GM19193 (cell line): ENCODE data around the gene COP1.

Experiments
- POLR2A ChIP-seq: IDR thresholded peaks from 4 replicates; pipeline ENCODE4 v1.6.1; 2011; ENCODE audit not compliant: insufficient read depth, insufficient read length; ENCODE audit errors: extremely low read depth

The COP1 gene

DNA sequence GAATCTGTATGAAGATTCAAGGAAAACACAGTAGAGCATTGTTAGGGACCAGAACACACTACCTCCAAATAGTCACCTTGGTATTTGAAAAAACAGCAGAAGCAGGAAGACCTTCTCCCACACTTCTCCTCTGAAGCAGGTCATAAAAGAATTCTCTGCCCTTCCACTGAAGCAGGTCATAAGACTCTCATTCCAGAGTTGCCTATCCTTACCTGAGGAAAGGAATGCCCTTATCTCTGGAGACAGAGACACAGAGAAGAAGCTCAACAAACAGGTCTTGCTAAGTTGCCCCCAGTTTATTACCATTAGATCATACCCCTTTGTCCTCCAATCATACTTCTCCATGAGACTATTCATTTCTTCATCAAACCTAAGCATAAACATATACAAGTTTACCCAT, 237.9 kb downstream of the COP1 start:
- TF ChIP-seq POLR2A, result no peak

DNA sequence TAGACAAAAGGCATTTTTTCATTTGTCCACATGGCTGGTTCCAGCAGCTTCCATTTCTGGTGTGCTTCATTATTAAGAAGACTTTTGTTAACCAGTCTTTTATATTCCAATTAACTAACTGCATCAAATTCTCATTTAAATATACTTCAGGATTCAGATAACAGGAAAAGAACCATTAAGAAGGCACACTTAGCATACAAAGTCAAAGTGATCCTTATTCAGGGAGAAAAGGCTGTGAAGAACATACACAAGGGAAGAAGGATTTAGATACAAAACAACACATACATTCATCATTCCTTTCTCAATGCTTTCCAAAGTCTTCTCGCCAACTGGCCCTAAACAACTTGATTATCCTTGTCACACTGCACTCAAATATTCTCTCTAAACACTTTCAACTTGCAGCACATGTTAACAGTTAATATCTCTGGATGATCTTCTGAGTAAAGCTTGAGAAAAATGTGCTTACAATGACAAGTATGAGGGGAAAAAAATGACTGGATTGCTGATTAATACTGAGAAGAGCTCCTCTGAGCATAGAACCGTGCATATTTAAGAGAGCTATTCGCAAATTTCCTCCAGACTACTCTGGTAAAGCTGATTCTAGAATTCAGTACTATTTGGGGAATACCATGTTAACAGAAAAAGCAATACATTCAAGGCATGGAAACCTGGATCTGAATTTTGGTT, 238.5 kb downstream of the COP1 start:
- TF ChIP-seq POLR2A, result no peak

DNA sequence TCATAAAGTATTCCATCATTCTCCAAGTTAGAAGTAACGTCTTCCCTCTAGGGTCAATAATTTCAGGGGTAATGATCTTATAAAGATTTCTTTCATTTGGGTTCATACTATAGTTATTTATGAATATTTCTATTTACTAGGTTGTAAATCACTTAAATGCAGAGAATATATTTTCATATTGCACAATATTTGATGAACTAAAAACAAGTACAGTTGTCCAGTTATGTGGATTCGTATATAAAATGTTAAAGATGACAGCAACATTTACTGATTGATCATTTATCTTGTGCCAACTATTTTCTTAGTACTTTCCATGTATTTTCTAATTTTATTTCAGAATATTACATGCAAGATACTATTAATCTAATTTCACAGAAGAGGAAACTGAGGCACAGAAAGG, 243.3 kb downstream of the COP1 start:
- no peak for TF ChIP-seq POLR2A

DNA sequence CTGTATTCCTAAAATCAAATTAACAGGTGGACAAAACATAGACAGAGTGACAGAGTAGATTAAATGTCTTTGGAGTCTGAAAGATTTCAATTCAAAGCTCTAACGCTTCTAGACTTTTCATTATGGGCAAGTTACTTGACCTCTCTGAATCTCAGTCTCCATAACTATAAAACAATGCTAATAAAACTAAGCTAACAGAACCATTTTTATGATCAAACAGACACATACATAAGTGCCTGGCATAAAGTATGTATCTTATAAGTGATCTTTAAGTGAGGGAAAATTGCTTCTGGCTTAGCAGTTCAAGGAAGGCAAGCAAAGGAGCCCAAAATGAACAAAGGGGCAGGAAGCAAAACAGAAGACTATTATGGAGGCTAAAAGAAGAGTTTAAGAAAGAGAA, 246.9 kb downstream of the COP1 start:
- no peak for TF ChIP-seq POLR2A

DNA sequence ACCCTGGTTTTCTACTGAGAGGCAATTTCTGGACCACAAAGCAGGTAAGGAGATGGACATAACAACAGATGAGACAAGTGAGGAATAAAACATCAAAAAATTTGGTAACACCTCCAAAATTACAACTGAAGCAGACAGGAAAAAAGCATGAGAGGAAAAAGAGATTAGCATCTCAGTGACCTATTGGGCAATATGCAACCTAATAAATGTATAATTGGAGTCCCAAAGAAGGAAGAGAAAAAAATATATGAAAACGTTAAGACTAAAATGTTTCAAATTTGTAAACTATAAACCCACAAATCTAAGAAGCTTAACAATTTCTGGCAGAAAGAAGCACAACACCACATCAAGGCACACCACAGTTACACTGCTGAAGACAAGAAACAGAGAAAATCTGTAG, 255.5 kb downstream of the COP1 start:
- no peak for TF ChIP-seq POLR2A

DNA sequence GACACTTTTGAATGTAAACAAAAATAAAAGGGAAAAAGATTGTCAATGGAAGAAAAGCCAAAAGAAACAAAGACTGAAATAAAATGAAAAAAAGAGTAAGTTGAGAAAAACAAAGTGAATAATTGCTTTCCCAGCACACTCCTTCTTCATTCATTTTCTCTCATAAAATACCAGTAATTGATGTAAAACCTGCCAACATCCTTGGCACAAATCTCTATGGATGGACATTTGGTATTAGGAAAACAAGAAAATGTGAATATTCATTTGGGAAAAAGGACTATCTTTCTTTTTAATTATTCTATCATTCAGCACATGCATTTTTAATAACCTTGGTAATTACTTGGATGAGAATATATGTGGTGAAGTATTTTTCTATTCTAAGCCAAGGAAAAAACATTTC, 259.3 kb downstream of the COP1 start:
- TF ChIP-seq POLR2A, result no peak

DNA sequence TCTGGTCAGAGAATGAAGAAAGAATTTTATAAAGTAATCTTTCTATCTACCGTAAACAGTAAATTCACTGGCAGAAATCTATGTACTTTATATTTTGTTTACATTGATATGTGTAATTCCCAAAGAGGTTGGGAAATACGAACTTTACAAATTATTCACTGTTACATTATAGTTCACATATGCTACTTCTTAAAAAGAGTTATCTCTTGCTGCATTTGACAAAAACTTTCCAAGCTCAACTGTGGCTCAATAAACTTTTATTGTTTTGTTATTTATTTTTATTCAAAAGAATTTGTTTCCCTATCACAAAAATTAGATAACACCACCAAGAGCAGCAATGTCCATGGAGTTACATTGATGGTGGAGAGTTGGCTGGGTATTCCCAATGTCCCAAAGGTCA, 262.5 kb downstream of the COP1 start:
- TF ChIP-seq POLR2A, result no peak

DNA sequence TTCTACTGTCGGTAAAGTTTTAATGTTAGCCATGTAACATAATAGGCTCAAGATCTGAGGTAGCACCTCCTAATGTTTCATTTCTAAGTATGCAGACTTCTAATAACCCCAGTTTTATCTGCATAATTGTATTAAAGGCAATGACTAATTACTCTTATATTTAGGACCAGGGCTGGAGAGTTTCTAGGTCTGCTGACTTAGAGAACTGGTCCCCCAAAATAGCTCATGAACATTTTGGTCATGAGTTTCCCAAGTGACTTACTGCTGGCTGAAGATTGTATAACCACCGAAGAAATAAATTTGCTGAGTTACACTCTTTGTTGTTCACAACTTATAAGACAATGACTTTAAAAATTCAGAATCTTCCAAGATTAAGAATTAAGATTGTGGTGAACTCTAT, 265.9 kb downstream of the COP1 start:
- no peak for TF ChIP-seq POLR2A

DNA sequence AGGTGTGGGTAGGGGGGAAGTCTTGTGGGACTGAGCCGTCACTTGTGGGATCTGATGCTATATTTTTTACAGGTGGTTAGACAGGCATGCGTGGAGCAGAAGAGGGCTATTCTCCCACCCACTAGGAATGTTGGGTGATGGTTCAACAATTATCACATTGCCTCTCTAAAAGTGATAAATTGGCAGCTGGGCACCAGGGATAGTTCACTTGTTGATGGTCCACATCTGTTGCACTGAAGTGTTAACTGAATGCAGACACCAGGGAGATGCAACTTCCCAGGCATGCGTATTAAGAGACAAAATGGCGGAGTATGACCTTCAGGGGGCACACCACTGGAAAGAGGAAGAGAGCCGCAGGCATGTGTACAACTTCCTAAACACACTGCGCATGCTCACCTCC, 270.4 kb downstream of the COP1 start:
- no peak for TF ChIP-seq POLR2A

DNA sequence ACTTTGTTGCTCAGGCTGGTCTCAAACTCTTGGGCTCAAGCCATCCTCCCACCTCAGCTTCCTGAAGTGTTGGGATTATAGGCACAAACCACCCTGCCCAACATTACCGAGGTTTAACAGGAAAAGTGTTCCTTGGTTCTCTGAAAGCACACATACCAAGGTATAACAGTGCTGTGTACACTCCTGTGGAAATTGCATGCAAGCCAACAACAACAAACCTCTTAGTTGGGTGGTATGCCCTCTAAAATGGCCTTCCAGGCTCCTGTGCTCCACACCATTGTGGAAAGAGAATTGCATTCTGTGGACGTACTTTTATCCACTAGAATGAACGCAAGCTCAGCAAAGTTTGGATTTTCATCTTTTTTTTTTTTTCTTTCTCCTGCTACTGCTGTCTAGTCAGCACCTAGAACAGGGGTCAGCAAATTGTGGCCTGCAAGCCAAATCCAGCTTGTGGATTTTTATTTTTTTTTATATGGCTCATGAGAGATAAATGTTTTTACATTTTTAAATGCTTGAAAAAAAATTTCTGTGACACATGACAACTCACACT, 271.4 kb downstream of the COP1 start:
- no peak for TF ChIP-seq POLR2A

DNA sequence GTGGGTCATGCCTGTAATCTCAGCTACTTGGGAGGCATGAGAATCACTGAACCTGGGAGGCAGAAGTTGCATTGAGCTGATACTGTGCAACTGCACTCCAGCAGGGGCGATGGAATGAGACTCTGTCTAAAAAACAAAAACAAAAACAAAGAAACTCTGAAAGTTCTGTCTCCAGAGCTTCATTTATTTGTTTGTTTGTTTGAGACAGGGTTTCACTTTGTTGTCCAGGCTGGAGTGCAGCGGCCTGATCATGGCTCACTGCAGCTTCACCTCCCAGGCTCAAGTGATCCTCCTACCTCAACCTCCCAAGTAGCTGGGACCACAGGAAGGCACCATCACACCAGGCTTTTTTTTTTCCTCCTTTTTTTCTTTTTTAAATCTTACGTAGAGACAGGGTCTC, 271.9 kb downstream of the COP1 start:
- no peak for TF ChIP-seq POLR2A

DNA sequence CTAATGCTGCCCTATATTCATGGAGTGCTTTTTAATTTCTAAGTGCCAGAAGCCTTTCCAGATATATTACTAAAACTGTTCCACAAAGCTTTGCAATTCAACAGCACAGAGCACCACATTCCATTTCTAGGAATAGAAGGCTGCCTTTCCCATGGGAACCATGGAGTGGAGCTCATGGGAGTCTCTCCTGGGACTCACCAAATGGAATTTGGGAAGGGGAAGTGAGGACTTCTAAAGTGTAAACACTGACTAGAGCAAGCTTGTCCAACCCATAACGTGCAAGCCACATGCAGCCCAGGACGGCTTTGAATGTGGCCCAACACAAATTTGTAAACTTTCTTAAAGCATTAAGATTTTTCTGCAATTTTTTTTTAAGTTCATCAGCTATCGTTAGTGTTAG, 273.3 kb downstream of the COP1 start:
- TF ChIP-seq POLR2A, result no peak

DNA sequence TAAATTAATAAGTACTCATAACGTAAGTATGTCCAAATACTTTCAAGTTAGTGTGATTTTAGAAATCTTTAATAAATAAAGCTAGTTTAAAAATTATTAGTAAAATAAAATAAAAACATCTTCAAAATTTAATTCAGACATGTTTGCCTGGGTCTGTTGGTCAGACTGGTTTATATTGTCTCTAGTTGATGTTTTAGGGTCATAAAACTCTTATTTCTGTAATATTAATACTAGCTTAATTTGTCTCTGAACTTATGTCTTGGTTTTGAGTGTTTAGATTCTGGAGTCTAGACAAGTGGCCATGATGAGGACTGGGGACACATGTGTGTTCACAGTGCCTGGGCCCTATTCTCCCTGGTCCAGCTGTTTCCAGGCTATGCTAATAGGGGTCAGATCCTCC, 279.1 kb downstream of the COP1 start:
- TF ChIP-seq POLR2A, result no peak

DNA sequence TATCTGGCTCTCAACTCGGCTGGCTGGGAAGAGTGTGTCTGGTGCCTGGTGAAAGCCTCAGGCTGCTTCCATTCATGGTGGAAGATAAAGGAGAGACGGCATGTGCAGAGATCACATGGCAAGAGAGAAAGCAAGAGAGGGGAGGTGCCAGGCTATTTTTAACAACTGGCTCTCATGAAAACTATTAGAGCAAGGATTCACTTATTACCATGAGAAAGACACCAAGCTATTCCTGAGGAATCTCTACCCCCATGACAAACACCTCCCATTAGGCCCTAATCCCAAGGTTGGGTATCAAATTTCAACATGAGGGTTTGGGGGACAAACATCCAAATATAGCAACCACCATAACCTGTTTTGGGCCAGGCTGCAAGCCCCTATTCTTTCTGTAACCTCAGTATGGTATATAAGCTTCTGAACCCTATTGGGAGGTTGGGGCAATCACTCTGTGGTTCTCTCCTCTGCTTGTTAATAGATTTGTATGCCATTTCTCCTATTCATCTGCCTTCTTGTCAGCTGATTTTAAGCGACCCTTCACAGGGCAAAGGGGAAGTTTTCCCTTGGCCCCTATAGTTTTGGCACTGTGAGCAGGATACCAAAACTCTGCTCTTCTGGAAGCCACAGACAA, 284.7 kb downstream of the COP1 start:
- no peak for TF ChIP-seq POLR2A

DNA sequence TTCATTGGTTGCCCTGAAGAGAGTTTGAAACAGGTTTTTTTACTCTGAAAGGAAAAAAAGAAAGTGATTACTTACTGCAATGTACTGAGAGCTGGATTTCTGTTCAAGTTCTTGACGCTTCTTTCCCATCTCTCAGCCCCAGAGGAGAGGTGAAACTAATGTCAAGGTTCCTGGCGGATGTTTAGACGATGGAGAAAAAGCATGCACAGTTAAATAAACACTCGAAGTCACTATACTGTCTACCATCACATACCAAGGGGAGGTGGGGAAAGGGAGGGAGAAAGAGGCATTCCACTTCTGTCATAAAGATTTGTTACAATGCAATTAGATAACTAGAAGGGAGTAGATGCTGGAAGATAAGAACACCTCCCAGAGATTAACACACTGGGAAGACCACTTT, 286.7 kb downstream of the COP1 start:
- no peak for TF ChIP-seq POLR2A

DNA sequence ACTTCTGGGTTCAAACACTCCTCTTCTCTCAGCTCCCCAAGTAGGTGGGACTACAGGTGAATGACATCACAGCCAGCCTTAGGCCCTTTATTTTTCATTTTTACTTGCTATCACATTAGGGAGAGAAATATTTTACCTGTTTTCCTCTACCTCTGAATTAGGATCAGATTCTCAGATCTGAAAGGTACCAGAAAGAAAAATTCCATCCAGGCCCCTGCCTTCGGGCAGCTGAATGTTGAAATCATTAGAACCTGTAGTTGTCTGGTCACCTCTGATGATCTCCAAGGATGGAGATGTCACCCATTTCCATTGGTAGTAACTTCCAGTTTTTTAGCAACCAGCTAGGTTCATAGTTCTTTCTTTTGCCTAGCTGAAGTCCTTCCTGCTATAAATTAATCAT, 288.1 kb downstream of the COP1 start:
- no peak for TF ChIP-seq POLR2A
